Testis (tissue), 2 donors: ENCODE measurements around the gene PTBP3.

Experiments
- POLR2A ChIP-seq: fragments of 450-650 bp; IDR thresholded peaks from one replicate; pipeline ENCODE4 v1.6.1; 2017; ENCODE audit warnings: antibody characterized with exemption, mild to moderate bottlenecking, moderate library complexity
- TF ChIP-seq, protein P1 (sequence below), 3 experiments: fragments of 450-650 bp in 2 of 3; fragments of 200-600 bp in 1 of 3; sonication (generic) in 1 of 3; IDR thresholded peaks; one replicate each; pipeline ENCODE4 v1.5.1; 2016 to 2019; ENCODE audit warnings: antibody characterized with exemption in 3 of 3, mild to moderate bottlenecking in 2 of 3, moderate library complexity in 1 of 3

DNA sequence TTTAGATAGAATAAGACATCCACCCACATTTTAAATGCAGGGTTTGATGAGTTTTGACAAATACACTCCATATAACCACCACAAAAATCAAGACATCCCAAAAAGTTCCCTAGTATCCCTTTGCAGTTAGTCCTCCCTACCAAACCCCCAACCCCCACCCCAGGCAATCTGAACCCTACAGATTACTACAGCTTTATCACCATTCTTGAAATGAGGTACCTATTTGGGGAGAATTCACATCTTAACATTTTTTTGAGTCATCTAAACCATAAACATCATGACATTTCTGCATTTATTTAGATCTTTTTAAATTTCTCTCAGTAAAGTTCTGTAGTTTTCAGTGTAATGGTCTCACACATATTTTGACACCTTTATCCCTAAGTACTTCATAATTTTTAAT is 53.9 kb downstream of the PTBP3 start:
- TF ChIP-seq, protein P1, sequence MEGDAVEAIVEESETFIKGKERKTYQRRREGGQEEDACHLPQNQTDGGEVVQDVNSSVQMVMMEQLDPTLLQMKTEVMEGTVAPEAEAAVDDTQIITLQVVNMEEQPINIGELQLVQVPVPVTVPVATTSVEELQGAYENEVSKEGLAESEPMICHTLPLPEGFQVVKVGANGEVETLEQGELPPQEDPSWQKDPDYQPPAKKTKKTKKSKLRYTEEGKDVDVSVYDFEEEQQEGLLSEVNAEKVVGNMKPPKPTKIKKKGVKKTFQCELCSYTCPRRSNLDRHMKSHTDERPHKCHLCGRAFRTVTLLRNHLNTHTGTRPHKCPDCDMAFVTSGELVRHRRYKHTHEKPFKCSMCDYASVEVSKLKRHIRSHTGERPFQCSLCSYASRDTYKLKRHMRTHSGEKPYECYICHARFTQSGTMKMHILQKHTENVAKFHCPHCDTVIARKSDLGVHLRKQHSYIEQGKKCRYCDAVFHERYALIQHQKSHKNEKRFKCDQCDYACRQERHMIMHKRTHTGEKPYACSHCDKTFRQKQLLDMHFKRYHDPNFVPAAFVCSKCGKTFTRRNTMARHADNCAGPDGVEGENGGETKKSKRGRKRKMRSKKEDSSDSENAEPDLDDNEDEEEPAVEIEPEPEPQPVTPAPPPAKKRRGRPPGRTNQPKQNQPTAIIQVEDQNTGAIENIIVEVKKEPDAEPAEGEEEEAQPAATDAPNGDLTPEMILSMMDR (IDR thresholded peaks at IDR 0.05): no peak
- TF ChIP-seq POLR2A: no peak
